PC-9 (cell line): ENCODE results near the gene C2CD3. TPM values are rescaled to one million over a fixed set of nuclear protein-coding genes. Genes with fewer than 3 reads are reported as not detected.

ENCODE experiments used
- BruUV-seq: library from RNA; stranded (reverse); fragments of 400-500 nt; replicated peaks from 2 replicates; lab custom pipeline; 2021; lab: Mats Ljungman, UMichigan
- CTCF ChIA-PET: fragments of 300-600 bp; sonication (Branson Sonifier 250); formaldehyde crosslinking; loops from one replicate; lab custom pipeline; 2022; ENCODE audit warnings: antibody characterized with exemption; lab: Charles Lee
- POLR2A ChIA-PET: fragments of 300-600 bp; sonication (Branson Sonifier 250); formaldehyde crosslinking; loops from one replicate; lab custom pipeline; 2022; ENCODE audit warnings: antibody characterized with exemption; ENCODE audit not compliant: unreplicated experiment; lab: Charles Lee
- DNase-seq, 2 experiments: peaks; one replicate each; pipeline versions ENCODE4 v3.0.0 to v3.0.0-alpha.2; 2015 to 2022; ENCODE audit warnings: mixed read lengths in 1 of 2
- H2AFZ ChIP-seq: fragments of 200-600 bp; sonication (generic); 2 replicates; pipeline ENCODE4 v1.8.1; 2017; ENCODE audit warnings: antibody characterized with exemption
- H3F3A ChIP-seq: fragments of 200-600 bp; sonication (generic); 2 replicates; pipeline ENCODE4 v1.8.1; 2017; ENCODE audit warnings: antibody characterized with exemption, mild to moderate bottlenecking, low read depth; ENCODE audit not compliant: insufficient read depth
- H3K27ac ChIP-seq: fragments of 200-600 bp; sonication (generic); 2 replicates; pipeline ENCODE4 v1.6.1; 2016; ENCODE audit warnings: mixed run types
- H3K27me3 ChIP-seq: fragments of 200-600 bp; sonication (generic); 2 replicates; pipeline ENCODE4 v1.6.1; 2016; ENCODE audit warnings: low read depth, mixed run types; ENCODE audit not compliant: insufficient read depth
- H3K36me3 ChIP-seq: fragments of 200-600 bp; sonication (generic); 2 replicates; pipeline ENCODE4 v1.6.1; 2016; ENCODE audit warnings: low read depth, mixed run types
- H3K4me1 ChIP-seq: fragments of 200-600 bp; sonication (generic); replicated peaks from 2 replicates; pipeline ENCODE4 v1.6.1; 2016; ENCODE audit warnings: mixed run types; ENCODE audit not compliant: insufficient read depth
- H3K4me2 ChIP-seq: fragments of 200-600 bp; sonication (generic); 2 replicates; pipeline ENCODE4 v1.6.1; 2017; ENCODE audit warnings: mixed run types
- H3K4me3 ChIP-seq: fragments of 200-600 bp; sonication (generic); 2 replicates; pipeline ENCODE4 v1.6.1; 2016; ENCODE audit warnings: mixed run types
- H3K79me2 ChIP-seq: fragments of 200-600 bp; sonication (generic); 2 replicates; pipeline ENCODE4 v1.6.1; 2017; ENCODE audit warnings: low read depth, mixed run types
- H3K9me2 ChIP-seq: fragments of 200-600 bp; sonication (generic); 2 replicates; pipeline ENCODE4 v1.8.1; 2017; ENCODE audit warnings: mild to moderate bottlenecking; ENCODE audit not compliant: insufficient read depth
- H3K9me3 ChIP-seq: fragments of 200-600 bp; sonication (generic); 2 replicates; pipeline ENCODE4 v1.8.1; 2016; ENCODE audit warnings: low read depth; ENCODE audit not compliant: insufficient read depth
- H4K20me1 ChIP-seq: fragments of 200-600 bp; sonication (generic); 2 replicates; pipeline ENCODE4 v1.8.1; 2017; ENCODE audit not compliant: insufficient read depth
- EZH2 ChIP-seq: fragments of 200-600 bp; sonication (generic); IDR thresholded peaks from 2 replicates; pipeline ENCODE4 v1.8.0; 2017; ENCODE audit warnings: antibody characterized with exemption, low read depth
- intact Hi-C: fragments of 100-400 bp; cut with micrococcal nuclease; formaldehyde crosslinking; loops from one replicate; pipeline ENCODE4 v1.10.0; 2022; ENCODE audit not compliant: unreplicated experiment
- total RNA-seq: library from RNA; stranded (reverse); gene quantifications from 2 replicates; pipeline ENCODE4 v1.2.3, GENCODE V29; 2021
- TF ChIP-seq, protein P1 (sequence below): fragments of 200-600 bp; sonication (generic); conservative IDR thresholded peaks from 2 replicates; pipeline ENCODE4 v1.6.1; 2017; ENCODE audit warnings: mixed run types, antibody characterized with exemption, mild to moderate bottlenecking, moderate library complexity

The C2CD3 gene
- total RNA-seq, 1 experiment from 2014 or later: 50.0 TPM

DNA sequence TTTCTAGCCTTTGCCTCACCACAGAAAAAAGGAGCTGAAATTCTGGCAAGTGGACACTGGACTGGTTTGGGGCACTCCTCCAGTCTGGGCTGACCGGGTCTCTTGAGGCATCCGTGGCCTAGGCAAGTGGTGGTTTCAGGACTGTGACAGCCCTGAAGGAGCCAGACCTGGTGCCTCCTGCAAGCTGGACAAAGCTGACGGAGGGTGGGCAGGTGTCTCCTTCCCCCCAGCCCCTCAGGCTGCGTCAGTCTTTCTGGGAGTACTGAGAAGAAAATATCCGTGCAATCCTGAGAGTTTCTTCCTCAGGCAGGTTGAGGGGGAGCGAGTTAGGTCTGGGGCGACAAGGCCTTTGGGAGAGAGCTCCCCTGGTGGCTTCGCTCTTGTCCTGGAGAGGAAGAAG lies 157.7 kb downstream of the C2CD3 start:
- BruUV-seq: no TSS peak

DNA sequence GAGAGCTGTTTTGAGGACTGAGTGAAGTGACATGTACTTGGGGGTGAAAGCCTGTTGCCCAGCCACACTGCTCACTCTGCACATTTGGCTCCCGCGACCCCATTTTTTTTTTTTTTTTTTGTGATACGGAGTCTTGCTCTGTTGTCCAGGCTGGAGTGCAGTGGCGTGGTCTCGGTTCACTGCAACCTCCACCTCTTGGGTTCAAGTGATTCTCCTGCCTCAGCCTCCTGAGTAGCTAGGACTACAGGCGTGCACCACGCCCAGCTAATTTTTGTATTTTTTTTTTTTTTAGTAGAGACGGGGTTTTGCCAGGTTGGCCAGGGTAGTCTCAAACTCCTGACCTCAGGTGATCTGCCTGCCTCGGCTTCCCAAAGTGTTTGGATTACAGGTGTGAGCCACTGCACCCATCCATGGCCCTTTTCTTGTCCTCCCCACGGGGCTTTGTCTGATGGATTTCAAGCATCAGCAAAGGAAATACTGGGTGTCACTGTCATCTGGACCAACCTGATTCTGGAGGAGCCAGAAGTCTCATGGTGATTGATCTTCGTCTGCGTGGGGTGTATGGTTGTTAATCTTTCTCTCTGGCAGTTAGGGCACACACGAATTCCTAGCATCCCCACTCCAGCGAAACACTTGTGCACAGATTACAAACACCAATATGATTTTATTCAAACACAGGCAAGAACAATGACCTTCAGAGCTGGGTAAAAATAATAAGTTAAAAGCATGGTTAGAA lies 158.6 kb downstream of the C2CD3 start:
- H2AFZ ChIP-seq: no peak overlapping the region

More for the DNA sequence above, 157.7 kb downstream of the C2CD3 start:
- no peak overlapping the region for H2AFZ ChIP-seq
- 0 out of 2 replicates have a peak, but pooled peaks cover 15% of the 10 kb centered on the region for H3K36me3 ChIP-seq
- no peaks in the 10 kb centered on the region for H3K9me3 ChIP-seq
- no peaks in the 10 kb centered on the region for H3K79me2 ChIP-seq
- H4K20me1 ChIP-seq: no peaks in the 10 kb centered on the region
- no peak for DNase-seq
- H3K27ac ChIP-seq: no peak overlapping the region
- POLR2A ChIA-PET: interaction anchor here (0.6 kb wide), 1 partner anchor 73 kb away, joined by 6 read pairs; no protein-coding TSS in a partner anchor
- intact Hi-C loops: no loop called here
- H3F3A ChIP-seq: peaks cover 9% of the 10 kb centered on the region; the same call in 1 of the 2 replicates
- H3K27me3 ChIP-seq: no peaks in the 10 kb centered on the region
- TF ChIP-seq, protein P1, sequence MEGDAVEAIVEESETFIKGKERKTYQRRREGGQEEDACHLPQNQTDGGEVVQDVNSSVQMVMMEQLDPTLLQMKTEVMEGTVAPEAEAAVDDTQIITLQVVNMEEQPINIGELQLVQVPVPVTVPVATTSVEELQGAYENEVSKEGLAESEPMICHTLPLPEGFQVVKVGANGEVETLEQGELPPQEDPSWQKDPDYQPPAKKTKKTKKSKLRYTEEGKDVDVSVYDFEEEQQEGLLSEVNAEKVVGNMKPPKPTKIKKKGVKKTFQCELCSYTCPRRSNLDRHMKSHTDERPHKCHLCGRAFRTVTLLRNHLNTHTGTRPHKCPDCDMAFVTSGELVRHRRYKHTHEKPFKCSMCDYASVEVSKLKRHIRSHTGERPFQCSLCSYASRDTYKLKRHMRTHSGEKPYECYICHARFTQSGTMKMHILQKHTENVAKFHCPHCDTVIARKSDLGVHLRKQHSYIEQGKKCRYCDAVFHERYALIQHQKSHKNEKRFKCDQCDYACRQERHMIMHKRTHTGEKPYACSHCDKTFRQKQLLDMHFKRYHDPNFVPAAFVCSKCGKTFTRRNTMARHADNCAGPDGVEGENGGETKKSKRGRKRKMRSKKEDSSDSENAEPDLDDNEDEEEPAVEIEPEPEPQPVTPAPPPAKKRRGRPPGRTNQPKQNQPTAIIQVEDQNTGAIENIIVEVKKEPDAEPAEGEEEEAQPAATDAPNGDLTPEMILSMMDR: no peak
- TF ChIP-seq EZH2: no peak
- CTCF ChIA-PET: no interaction called here
- no peak overlapping the region for H3K4me2 ChIP-seq
- H3K4me3 ChIP-seq: no peak overlapping the region
- no peaks in the 10 kb centered on the region for H3K9me2 ChIP-seq
- H3K4me1 ChIP-seq: peaks cover 8% of the 10 kb centered on the region

DNA sequence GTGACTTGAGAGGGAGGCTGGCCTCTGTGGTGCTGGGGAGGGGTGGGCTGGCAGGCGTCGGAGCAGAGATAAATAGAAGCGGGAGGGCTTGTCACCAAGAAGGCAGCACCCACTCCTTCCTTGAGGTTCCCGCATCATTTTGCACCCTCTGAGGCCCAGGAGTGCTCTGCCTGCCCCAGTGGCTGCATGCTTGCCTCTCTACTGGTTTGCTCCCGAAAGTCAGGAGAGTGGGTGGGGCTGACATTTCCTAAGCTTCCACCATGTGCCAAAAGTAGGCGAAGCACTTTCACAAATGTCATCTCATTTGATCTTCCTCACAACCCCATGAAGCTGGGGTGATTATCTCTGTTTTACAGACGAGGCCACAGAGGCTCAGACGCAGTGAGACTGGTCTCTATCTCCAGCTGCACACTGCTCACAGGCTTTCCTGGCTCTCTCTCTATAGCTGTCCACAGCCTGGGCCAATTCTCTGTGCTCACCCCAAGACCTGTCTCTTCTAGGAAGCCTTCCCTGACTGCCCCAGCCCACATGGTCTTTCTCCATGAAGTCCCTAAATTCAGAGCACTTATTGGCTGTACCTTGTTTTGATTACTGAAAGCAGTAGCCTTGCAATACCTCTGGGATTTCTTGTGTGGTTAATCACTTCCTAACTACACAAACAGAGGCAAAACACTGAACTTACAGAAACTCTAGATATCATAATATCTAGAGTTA lies 159.3 kb downstream of the C2CD3 start:
- H4K20me1 ChIP-seq: no peaks in the 10 kb centered on the region
- no peaks in the 10 kb centered on the region for H3K27me3 ChIP-seq
- no peak overlapping the region for H3K27ac ChIP-seq
- intact Hi-C loops: no loop called here
- TF ChIP-seq EZH2: no peak
- TF ChIP-seq, protein P1: no peak
- DNase-seq: no peak
- H3K79me2 ChIP-seq: no peaks in the 10 kb centered on the region
- H3F3A ChIP-seq: peaks cover 4% of the 10 kb centered on the region; the same call in 1 of the 2 replicates
- no peak overlapping the region for H3K4me2 ChIP-seq
- no peak overlapping the region for H3K4me3 ChIP-seq
- ChIA-PET CTCF (no interaction called here), POLR2A (interaction anchor here (0.6 kb wide), 1 partner anchor 39 kb away, joined by 3 read pairs; no protein-coding TSS in a partner anchor)
- no peaks in the 10 kb centered on the region for H3K9me3 ChIP-seq
- no peak overlapping the region for H2AFZ ChIP-seq
- BruUV-seq: no TSS peak
- 0 out of 2 replicates have a peak, but pooled peaks cover 7% of the 10 kb centered on the region for H3K36me3 ChIP-seq
- no peaks in the 10 kb centered on the region for H3K9me2 ChIP-seq
- H3K4me1 ChIP-seq: no peaks in the 10 kb centered on the region

More for the DNA sequence above, 158.6 kb downstream of the C2CD3 start:
- Histone ChIP-seq H3K4me2 (no peak overlapping the region), H3K27ac (no peak overlapping the region), H3K79me2 (no peaks in the 10 kb centered on the region), H3K4me1 (no peaks in the 10 kb centered on the region), H3F3A (peaks cover 4% of the 10 kb centered on the region; the same call in 1 of the 2 replicates), H3K4me3 (no peak overlapping the region), H4K20me1 (no peaks in the 10 kb centered on the region), H3K36me3 (0 out of 2 replicates have a peak, but pooled peaks cover 14% of the 10 kb centered on the region), H3K9me3 (no peaks in the 10 kb centered on the region), H3K27me3 (no peaks in the 10 kb centered on the region), H3K9me2 (no peaks in the 10 kb centered on the region)
- CTCF ChIA-PET: no interaction called here
- BruUV-seq: no TSS peak
- DNase-seq: no peak
- TF ChIP-seq, protein P1: no peak
- no peak for TF ChIP-seq EZH2
- POLR2A ChIA-PET: interaction anchor here (0.6 kb wide), 1 partner anchor 40 kb away, joined by 3 read pairs; no protein-coding TSS in a partner anchor
- intact Hi-C loops: no loop called here
